HL-60 (cell line): Measurements from ENCODE around the gene DPH1.

Experiments
- CTCF ChIP-seq: IDR thresholded peaks from one replicate; pipeline ENCODE4 v1.5.1; 2011; ENCODE audit warnings: low read length, control low read depth, inconsistent platforms; ENCODE audit not compliant: insufficient read depth
- POLR2AphosphoS5 ChIP-seq: IDR thresholded peaks from 2 replicates; pipeline ENCODE4 v1.6.1; 2012; ENCODE audit warnings: low read depth

- no peak for TF ChIP-seq CTCF
- no peak for TF ChIP-seq POLR2AphosphoS5
Measured at GRCh38 chr17:2028737-2029136, 1.2 kb upstream of the DPH1 start.
